ENCODE data around the gene HELQ.
"Not testable (repeated sequence)": the region's sequence is repeated elsewhere in the genome, so short reads cannot be mapped to it uniquely, and the experiment has no call there.

Gene HELQ

GRCh38 chr4:83455281-83456183 is at the start of gene HELQ, which contains the start of gene MRPS18C:
TSS of gene HELQ (minus strand) at chr4:83455823. CDS start at chr4:83455693, 130 bp downstream.
TSS of gene MRPS18C (plus strand) at chr4:83456058. CDS start at chr4:83456078, 20 bp downstream.
- DNase-seq, result peak; percentile 94 to 95

- no peak for DNase-seq
These were observed 49.4 kb upstream of the HELQ start for GRCh38 chr4:83504996-83505395.

- no peak for DNase-seq
These were observed 48.9 kb upstream of the HELQ start for GRCh38 chr4:83504503-83504902.

- DNase-seq, result no peak
These were observed 48.4 kb upstream of the HELQ start for GRCh38 chr4:83503974-83504373.

GRCh38 chr4:83501671-83502070 is 46.0 kb upstream of the HELQ start:
- DNase-seq, result not testable (repeated sequence)

GRCh38 chr4:83498187-83498586 is 42.6 kb upstream of the HELQ start:
- no peak for DNase-seq

GRCh38 chr4:83496085-83496917 is 40.7 kb upstream of the HELQ start:
- DNase-seq, result not testable (repeated sequence)

GRCh38 chr4:83490876-83491450 is 35.3 kb upstream of the HELQ start:
- DNase-seq, result no peak

- no peak for DNase-seq
These were observed 34.2 kb upstream of the HELQ start for GRCh38 chr4:83489711-83490326.

GRCh38 chr4:83486457-83487129 is 31.0 kb upstream of the HELQ start:
- no peak for DNase-seq

GRCh38 chr4:83484500-83485461 is 29.2 kb upstream of the HELQ start, which contains the start of gene ABRAXAS1:
TSS of gene ABRAXAS1 (minus strand) at chr4:83485100. CDS start at chr4:83485072, 28 bp downstream.
- DNase-seq, result peak; percentile 96 to 97

GRCh38 chr4:83473966-83474365 is 18.3 kb upstream of the HELQ start:
- no peak for DNase-seq

- no peak for DNase-seq
These were observed 17.8 kb upstream of the HELQ start for GRCh38 chr4:83473423-83473822.

GRCh38 chr4:83456184-83456501 is 520 bp upstream of the HELQ start:
- DNase-seq, result no peak

- DNase-seq, result no peak
These were observed 937 bp downstream of the HELQ start for GRCh38 chr4:83454686-83455085.

- no peak for DNase-seq
These were observed 6.6 kb downstream of the HELQ start for GRCh38 chr4:83449009-83449408.

- no peak for DNase-seq
These were observed 14.7 kb downstream of the HELQ start for GRCh38 chr4:83440899-83441298.

- no peak for DNase-seq
These were observed 15.3 kb downstream of the HELQ start for GRCh38 chr4:83440148-83440814.

- no peak for DNase-seq
These were observed 16.9 kb downstream of the HELQ start for GRCh38 chr4:83438719-83439118.

- no peak for DNase-seq
These were observed 18.9 kb downstream of the HELQ start for GRCh38 chr4:83436680-83437079.

Measured in activated T-cell treated with anti-CD3 and anti-CD28 coated beads, Interleukin-2, amount 50 U/mL, for 48 hours (primary cell).